Liver (tissue), 10 donors: ENCODE results near the gene BBS10. TPM values are rescaled to one million over a fixed set of nuclear protein-coding genes. Genes with fewer than 3 reads are reported as not detected.

ENCODE experiments used
- DNase-seq: peaks from one replicate; pipeline ENCODE4 v3.0.0-alpha.2; 2017; ENCODE audit warnings: low spot score
- H3K27ac ChIP-seq, 2 donors: one replicate each; pipeline ENCODE4 v1.7.0; 2013; ENCODE audit warnings: inconsistent platforms in 2 of 2, low read length in 2 of 2, control low read depth in 1 of 2, low read depth in 1 of 2, mild to moderate bottlenecking in 1 of 2
- H3K27me3 ChIP-seq, 4 donors: one replicate each; pipeline versions ENCODE4 v1.6.1 to v1.7.0; 2013; ENCODE audit warnings: low read length in 3 of 4, inconsistent platforms in 1 of 4, mild to moderate bottlenecking in 1 of 4, moderate library complexity in 1 of 4; ENCODE audit not compliant: control insufficient read depth in 4 of 4, insufficient read depth in 4 of 4
- H3K36me3 ChIP-seq, 4 donors: one replicate each; pipeline versions ENCODE4 v1.6.1 to v1.7.0; 2013; ENCODE audit warnings: low read length in 3 of 4, mild to moderate bottlenecking in 3 of 4, low read depth in 1 of 4, moderate library complexity in 1 of 4; ENCODE audit not compliant: control insufficient read depth in 4 of 4, insufficient read depth in 3 of 4
- H3K4me1 ChIP-seq, 4 donors: one replicate each; pipeline versions ENCODE4 v1.6.1 to v1.7.0; 2013; ENCODE audit warnings: low read length in 3 of 4, mild to moderate bottlenecking in 3 of 4, moderate library complexity in 1 of 4; ENCODE audit not compliant: control insufficient read depth in 4 of 4, insufficient read depth in 4 of 4
- H3K4me3 ChIP-seq, 3 donors: one replicate each; pipeline versions ENCODE4 v1.6.1 to v1.7.0; 2013; ENCODE audit warnings: low read length in 3 of 3, control low read depth in 1 of 3, low read depth in 1 of 3, mild to moderate bottlenecking in 1 of 3
- H3K9ac ChIP-seq, 2 donors: one replicate each; pipeline ENCODE4 v1.7.0; 2013; ENCODE audit warnings: low read length in 2 of 2, mild to moderate bottlenecking in 2 of 2, moderate library complexity in 2 of 2, control low read depth in 1 of 2, low read depth in 1 of 2
- H3K9me3 ChIP-seq, 4 donors: one replicate each; pipeline versions ENCODE4 v1.6.1 to v1.7.0; 2013; ENCODE audit warnings: low read length in 3 of 4; ENCODE audit not compliant: control insufficient read depth in 4 of 4
- EGR1 ChIP-seq, 2 donors: IDR thresholded peaks; 2 replicates each; pipeline ENCODE4 v1.6.1; 2016 to 2018; ENCODE audit warnings: antibody characterized with exemption in 2 of 2, low read depth in 2 of 2
- FOXA1 ChIP-seq: IDR thresholded peaks from 2 replicates; pipeline ENCODE4 v1.6.1; 2016; ENCODE audit warnings: antibody characterized with exemption
- HNF4A ChIP-seq, 2 donors: conservative IDR thresholded peaks; 2 replicates each; pipeline ENCODE4 v1.6.1; 2016; ENCODE audit warnings: antibody characterized with exemption in 2 of 2, mild to moderate bottlenecking in 2 of 2
- HNF4G ChIP-seq: IDR thresholded peaks from 2 replicates; pipeline ENCODE4 v1.6.1; 2016; ENCODE audit warnings: antibody characterized with exemption
- JUND ChIP-seq, 2 donors: IDR thresholded peaks; 2 replicates each; pipeline ENCODE4 v1.6.1; 2016; ENCODE audit warnings: antibody characterized with exemption in 2 of 2
- NR2F2 ChIP-seq: IDR thresholded peaks from 2 replicates; pipeline ENCODE4 v1.6.1; 2016; ENCODE audit warnings: antibody characterized with exemption
- RAD21 ChIP-seq, 2 donors: IDR thresholded peaks; 2 replicates each; pipeline ENCODE4 v1.6.1; 2016; ENCODE audit warnings: antibody characterized with exemption in 2 of 2, mild to moderate bottlenecking in 2 of 2
- RXRA ChIP-seq, 2 donors: IDR thresholded peaks; 2 replicates each; pipeline ENCODE4 v1.6.1; 2017 to 2018; ENCODE audit warnings: antibody characterized with exemption in 2 of 2, mild to moderate bottlenecking in 1 of 2
- YY1 ChIP-seq: IDR thresholded peaks from 2 replicates; pipeline ENCODE4 v1.6.1; 2016; ENCODE audit warnings: antibody characterized with exemption, mild to moderate bottlenecking
- WGBS: extraction: QIAGEN DNeasy Blood & Tissue Kit; methylation state at CpG from one replicate; pipeline ENCODE4 v1.1.7; 2013; 5-methylcytosine and 5-hydroxymethylcytosine counted together
- polyA plus RNA-seq, 2 donors: library from polyadenylated mRNA; stranded (reverse) in 1 of 2; unstranded in 1 of 2; fragments of 200-250 nt in 1 of 2; fragments of >200 nt in 1 of 2; fragmentation: Nextera tagmentation in 1 of 2; extraction: Ambion mirVana in 1 of 2; gene quantifications; one replicate each; pipeline versions ENCODE4 v1.2.1 to v1.2.3, GENCODE V29; 2013 to 2015
- small RNA-seq: library from RNA; depleted of rRNA; stranded (forward); fragments of <200 nt; gene quantifications from one replicate; pipeline ENCODE3, GENCODE V24; 2014
- total RNA-seq, 2 donors: library from RNA; depleted of rRNA; stranded (reverse); fragments of >200 nt; gene quantifications; one replicate each; pipeline ENCODE4 v1.2.3, GENCODE V29; 2014
- TF ChIP-seq, protein P1 (sequence below): IDR thresholded peaks from 2 replicates; pipeline ENCODE4 v1.6.1; 2016; ENCODE audit warnings: antibody characterized with exemption, mild to moderate bottlenecking
- TF ChIP-seq, protein P2 (sequence below): IDR thresholded peaks from 2 replicates; pipeline ENCODE4 v1.6.1; 2016; ENCODE audit warnings: antibody characterized with exemption
- TF ChIP-seq, protein P3 (sequence below): IDR thresholded peaks from 2 replicates; pipeline ENCODE4 v1.6.1; 2016; ENCODE audit warnings: antibody characterized with exemption
- donor health status: healthy.
- donor health status: healthy.
- donor health status: healthy.
- donor health status: healthy.
- donor health status: healthy.

Gene BBS10
- total and polyA plus RNA-seq, 4 donors = 2.5 to 6.7 (median 4.0) TPM

DNA sequence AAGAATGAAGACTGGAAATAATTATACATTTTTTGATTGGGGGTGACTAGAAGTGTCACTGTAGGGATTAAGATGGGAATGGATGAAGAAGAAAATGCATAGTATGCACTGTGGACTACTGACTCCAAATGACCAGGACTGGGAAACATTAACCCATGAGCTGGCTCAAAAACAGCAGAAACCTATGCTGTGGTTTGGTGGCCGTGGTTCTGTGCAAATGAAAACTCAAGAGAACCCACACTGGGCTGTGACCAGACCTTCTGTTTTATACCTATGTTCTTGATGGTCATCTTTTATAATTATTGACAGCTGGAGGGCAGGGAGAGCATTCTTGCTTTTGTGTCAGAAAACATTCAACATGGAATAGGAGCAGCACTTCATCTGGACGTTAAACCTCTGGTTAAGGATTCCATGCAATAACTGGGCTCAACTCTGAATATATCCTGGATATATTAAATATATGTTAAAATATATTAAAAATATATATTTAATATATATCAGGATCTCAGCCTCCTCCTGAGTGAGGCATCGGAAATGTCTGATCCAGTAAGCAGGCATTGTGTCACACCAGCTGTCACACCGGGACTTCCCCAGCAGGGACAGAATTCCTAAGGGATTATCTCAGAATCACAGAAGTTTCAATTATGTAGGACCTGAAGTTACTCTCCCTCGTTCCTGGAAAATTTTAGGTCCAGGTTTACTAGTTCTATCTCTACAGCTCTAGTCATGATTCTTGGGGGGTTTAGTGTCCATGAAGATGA, 48.5 kb downstream of the BBS10 start:
- 64% methylated on average over 5 of the region's 5 CpGs for WGBS
- Histone ChIP-seq H3K9me3 (no peaks in the 10 kb centered on the region), H3K4me1 (no peaks in the 10 kb centered on the region), H3K27me3 (no peaks in the 10 kb centered on the region), H3K27ac (no peak overlapping the region), H3K4me3 (no peak overlapping the region), H3K36me3 (no peaks in the 10 kb centered on the region), H3K9ac (no peak overlapping the region)
- TF ChIP-seq JUND (IDR thresholded peaks at IDR 0.05) (no peak), RAD21 (IDR thresholded peaks at IDR 0.05) (no peak), RXRA (IDR thresholded peaks at IDR 0.05) (no peak), HNF4G (no peak), FOXA1 (no peak), EGR1 (IDR thresholded peaks at IDR 0.05; ENCODE audit: low read depth in 2 of 2) (no peak), HNF4A (conservative IDR thresholded peaks at IDR 0.05) (no peak), YY1 (no peak), NR2F2 (no peak)
- TF ChIP-seq, protein P1, sequence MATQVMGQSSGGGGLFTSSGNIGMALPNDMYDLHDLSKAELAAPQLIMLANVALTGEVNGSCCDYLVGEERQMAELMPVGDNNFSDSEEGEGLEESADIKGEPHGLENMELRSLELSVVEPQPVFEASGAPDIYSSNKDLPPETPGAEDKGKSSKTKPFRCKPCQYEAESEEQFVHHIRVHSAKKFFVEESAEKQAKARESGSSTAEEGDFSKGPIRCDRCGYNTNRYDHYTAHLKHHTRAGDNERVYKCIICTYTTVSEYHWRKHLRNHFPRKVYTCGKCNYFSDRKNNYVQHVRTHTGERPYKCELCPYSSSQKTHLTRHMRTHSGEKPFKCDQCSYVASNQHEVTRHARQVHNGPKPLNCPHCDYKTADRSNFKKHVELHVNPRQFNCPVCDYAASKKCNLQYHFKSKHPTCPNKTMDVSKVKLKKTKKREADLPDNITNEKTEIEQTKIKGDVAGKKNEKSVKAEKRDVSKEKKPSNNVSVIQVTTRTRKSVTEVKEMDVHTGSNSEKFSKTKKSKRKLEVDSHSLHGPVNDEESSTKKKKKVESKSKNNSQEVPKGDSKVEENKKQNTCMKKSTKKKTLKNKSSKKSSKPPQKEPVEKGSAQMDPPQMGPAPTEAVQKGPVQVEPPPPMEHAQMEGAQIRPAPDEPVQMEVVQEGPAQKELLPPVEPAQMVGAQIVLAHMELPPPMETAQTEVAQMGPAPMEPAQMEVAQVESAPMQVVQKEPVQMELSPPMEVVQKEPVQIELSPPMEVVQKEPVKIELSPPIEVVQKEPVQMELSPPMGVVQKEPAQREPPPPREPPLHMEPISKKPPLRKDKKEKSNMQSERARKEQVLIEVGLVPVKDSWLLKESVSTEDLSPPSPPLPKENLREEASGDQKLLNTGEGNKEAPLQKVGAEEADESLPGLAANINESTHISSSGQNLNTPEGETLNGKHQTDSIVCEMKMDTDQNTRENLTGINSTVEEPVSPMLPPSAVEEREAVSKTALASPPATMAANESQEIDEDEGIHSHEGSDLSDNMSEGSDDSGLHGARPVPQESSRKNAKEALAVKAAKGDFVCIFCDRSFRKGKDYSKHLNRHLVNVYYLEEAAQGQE = no peak
- TF ChIP-seq, protein P2, sequence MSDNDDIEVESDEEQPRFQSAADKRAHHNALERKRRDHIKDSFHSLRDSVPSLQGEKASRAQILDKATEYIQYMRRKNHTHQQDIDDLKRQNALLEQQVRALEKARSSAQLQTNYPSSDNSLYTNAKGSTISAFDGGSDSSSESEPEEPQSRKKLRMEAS = no peak
- TF ChIP-seq, protein P3, sequence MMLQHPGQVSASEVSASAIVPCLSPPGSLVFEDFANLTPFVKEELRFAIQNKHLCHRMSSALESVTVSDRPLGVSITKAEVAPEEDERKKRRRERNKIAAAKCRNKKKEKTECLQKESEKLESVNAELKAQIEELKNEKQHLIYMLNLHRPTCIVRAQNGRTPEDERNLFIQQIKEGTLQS = no peak
- no peak for DNase-seq

Small RNA genes lying within 50 kb of the gene (small RNA-seq; reads per million reads assigned to genes)
- gene RN7SKP172 = not detected

Other genes starting within 250 kb of the BBS10 start
- 10 to 100 TPM; 29.3 to 32.5 TPM for gene OSBPL8, start 211.4 kb upstream of the BBS10 start, total RNA-seq
- gene OSBPL8, start 211.4 kb upstream of the BBS10 start, polyA plus RNA-seq = 10 to 100 TPM in 1 of 2 donors, 1 to 10 TPM in 1; 6.9 to 16.4 TPM